NCI-H2227 (cell line): Measurements from ENCODE around the gene SUFU.
"Not testable (repeated sequence)": the region's sequence is repeated elsewhere in the genome, so short reads cannot be mapped to it uniquely, and the experiment has no call there.

Experiments used
- DNase-seq: peaks from one replicate; lab custom pipeline; 2025; ENCODE audit not compliant: unreplicated experiment; lab: John Stamatoyannopoulos, UW

SUFU gene

DNA sequence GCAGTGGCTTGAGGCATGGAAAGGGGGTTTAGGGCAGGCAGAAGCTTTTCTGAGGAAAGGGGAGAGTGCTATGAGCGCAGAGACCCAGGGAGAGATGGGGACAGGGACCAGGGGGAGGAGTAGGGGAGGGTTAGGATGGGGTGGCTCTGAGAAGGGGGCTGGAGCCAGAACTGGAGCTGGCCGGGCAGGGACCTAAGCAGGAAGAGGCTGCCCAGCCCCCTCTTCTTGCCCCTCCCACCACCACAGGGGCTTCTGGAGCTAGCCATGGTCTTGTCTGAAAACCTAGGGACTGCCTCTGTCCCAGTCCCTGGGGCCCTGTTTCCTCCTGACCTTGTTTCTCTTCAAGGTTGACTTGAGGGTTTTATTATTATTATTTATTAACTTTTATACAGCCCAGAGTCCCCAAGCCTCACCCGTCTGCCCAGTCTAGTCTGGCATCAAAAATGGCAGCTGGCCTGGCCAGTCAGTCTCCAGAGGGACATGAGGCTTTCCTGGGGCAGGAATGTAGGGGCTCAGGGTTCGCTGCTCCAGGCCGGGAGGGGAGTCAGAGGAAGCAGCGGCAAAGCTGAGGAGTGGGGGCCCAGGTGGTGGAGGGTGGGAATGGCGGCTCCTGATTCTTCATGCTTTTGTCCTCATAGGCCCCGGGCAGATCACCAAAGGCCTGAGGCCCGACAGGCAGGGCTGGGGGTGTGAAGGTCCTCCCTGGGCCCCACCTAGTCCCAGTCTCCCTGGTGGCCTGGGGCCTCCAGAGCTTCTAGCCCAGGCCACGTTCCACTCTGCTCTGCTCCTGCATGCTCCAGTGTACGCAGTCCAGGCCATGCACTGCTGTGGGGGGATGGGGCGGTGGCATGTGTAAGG, 146.3 kb downstream of the SUFU start:
- no peak for DNase-seq

DNA sequence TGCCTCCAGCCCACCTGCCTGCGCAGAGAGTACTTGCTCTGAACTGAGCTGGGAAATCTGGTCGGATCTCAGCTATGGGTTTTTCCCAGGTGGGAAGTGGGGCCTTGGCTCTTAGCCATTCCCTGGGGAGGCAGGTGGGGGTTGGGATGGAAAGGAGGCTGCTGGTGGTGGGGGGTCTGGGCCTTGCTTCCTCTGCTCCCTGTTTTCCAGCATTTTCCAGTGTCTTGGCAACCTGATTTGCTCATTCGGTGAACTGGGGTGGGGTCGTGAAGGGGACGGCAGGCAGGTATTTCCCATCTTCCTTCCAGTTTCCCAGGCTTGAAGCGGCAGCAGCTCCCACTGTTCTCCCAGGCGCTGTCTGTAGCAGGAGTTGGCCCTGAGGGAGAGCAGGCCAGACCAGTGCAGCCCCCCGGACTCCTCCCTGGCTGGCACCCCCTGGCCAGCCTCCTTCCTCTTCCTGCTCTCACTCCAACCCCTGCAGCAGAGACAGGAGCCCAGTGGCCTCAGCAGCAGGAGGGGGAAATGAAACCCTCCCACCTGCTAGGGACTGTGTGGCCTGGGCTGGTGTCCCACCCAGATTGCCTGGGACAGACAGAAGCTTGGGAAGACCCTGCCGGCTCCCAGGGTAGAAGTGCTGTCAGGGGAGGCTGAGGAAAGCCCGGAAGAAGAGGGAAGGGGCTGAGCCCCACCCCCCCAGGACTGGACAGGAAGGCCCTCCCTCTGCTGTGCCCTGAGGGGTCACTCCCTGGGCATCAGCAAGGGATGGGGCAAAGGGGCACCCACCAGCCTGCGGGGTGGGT, 147.1 kb downstream of the SUFU start:
- no peak for DNase-seq

DNA sequence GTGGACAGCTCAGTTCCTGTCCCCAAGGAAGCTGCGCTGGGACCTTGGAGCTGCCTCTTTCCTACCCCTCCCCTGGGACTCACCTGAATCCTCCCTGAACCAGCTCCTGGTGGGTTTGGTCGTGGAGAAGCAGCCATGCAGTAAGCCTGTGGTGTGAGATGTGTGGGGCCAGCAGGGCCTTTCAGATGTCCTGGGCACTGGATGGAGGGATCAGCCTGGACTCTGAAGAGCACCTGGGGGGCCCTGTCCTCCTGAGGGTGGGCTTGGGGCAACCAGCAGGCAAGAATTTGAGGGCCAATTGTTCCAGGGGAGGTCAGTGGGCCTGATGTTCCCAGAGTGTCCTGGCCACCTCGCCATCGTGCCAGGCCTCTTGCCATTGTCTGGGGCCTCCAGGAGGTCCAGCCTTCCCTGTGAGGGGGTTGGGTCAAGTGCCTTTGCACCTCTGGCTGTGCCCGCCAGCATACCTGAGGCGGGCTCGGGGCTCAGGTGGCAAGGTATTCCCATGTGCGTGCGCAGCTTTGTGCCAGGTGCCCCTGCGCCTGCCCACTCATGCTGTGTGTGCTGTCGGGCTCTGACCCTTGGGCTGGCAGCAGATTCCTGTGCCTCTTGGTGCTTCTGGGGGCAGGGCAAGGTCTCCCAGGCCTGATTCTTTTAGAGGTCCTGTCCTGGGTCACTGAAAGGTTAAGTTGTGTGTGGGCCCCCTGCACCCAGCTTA, 147.8 kb downstream of the SUFU start:
- DNase-seq, result no peak

DNA sequence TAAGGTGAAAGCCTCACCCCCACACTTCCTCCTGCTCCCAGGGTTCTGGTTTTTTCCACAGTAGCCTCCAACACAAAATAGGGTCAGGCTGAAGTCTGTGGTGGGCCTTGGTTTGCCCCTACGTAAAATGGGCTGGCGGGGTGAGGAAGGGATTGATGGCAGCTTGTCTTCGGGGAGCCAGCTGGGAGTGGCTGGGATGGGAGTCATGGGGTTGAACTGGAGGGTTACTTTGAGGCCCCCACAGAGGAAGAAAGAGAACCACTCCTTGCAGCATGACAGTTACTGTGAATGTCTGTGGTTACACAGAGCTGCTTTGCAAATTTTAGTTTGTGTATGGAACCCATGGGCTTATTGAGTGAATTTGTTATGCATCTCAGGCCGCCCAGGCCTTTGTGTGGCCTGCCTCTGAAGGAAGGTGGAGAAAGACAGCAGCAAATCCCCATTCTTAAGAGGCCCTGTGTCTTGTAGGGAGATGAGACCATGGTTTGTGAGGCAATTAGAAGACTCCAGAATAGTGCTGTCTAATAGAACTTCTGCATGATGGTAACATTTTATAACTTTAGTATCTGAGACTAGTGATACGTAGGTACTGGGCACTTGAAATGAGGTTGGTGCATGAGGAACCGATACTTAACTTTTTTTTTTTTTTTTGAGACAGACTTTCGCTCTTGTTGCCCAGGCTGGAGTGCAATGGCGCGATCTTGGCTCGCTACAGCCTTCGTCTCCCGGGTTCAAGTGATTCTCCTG, 148.6 kb downstream of the SUFU start:
- DNase-seq, result no peak

DNA sequence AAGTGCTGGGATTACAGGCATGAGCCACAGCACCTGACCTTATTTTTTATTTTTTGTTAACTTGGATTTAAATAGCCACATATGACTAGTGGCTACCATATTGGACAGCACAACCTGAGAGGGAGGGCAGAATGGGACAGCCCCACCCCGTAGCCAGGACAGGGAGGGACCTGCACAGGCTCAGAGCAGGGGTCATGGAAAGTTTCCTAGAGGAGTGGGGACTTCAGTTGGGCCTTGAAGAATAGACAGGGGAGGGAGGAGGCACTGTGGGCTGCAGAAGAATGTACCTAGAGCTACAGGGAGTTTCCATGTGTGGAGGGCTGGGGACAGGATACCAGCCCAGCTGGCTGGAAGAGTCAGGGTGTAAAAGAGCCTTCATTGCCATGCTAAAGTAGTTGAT, 149.3 kb downstream of the SUFU start:
- no peak for DNase-seq

DNA sequence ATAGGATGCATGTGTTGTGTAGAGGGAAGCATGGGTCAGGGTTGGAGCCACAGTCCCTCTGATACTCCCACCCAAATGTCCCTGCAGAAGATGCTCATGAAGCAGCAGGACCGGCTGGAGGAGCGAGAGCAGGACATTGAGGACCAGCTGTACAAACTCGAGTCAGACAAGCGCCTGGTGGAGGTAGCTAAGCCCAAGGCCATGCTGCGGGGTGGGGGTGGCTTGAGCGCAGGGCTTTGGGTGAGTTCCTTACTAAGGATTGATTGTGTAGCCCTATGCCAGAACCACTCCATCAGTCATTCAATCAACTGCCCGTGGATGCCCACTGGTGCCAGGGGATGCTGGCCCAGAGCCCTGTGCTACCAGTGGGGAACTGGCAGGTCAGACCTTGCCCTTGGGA, 150.8 kb downstream of the SUFU start:
- DNase-seq, result no peak

DNA sequence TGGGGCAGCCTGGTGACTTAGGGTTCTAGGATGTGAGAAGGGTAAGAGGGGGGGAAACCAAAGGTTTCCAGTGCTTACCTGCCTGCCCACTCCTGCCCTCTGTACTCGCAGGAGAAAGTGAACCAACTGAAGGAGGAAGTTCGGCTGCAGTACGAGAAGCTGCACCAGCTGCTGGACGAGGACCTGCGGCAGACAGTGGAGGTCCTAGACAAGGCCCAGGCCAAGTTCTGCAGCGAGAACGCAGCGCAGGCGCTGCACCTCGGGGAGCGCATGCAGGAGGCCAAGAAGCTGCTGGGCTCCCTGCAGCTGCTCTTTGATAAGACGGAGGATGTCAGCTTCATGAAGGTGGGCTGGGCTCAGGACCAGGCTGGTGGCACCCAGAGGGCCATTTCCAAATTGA, 151.2 kb downstream of the SUFU start:
- no peak for DNase-seq

DNA sequence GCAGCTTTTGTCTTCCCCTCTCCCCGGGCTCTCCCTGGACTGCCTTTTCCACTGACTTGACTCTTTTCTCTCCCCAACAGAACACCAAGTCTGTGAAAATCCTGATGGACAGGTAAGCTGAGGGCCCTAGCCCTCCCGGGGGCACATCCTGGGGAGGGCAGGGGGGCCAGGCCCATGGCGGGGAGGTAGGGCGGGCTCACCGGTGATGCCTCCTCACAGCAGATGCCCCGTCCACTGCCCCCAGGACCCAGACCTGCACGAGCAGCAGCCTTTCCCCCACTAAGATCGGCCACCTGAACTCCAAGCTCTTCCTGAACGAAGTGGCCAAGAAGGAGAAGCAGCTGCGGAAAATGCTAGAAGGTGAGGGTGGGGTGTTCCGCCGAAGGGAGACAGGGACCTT, 152.3 kb downstream of the SUFU start:
- DNase-seq, result no peak

DNA sequence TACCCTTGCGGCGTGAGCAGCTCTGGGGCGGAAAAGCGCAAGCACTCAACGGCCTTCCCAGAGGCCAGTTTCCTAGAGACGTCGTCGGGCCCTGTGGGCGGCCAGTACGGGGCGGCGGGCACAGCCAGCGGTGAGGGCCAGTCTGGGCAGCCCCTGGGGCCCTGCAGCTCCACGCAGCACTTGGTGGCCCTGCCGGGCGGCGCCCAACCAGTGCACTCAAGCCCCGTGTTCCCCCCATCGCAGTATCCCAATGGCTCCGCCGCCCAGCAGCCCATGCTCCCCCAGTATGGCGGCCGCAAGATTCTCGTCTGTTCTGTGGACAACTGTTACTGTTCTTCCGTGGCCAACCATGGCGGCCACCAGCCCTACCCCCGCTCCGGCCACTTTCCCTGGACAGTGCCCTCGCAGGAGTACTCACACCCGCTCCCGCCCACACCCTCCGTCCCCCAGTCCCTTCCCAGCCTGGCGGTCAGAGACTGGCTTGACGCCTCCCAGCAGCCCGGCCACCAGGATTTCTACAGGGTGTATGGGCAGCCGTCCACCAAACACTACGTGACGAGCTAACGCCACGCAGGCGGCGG, 153.1 kb downstream of the SUFU start:
- DNase-seq, result no peak

DNA sequence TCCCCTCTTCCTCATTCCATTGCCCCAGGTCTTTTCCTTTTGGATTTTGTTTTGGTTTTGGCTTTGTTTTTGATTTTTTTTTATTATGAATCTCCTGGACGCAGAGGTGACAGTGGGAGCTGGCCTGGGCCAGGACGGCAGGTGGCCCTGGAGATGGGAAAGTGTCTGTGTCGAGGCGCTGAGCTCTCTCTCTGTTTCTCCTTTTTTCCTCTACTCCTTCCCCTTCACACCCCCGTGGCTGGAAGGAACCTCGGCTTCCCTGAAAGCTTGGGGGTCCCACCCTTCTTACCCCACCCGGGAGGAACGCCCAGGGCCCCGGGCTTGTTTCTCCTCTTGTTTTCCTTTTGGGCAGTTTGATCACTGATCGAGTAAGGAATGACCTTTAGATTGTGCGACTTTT, 153.7 kb downstream of the SUFU start:
- no peak for DNase-seq

DNA sequence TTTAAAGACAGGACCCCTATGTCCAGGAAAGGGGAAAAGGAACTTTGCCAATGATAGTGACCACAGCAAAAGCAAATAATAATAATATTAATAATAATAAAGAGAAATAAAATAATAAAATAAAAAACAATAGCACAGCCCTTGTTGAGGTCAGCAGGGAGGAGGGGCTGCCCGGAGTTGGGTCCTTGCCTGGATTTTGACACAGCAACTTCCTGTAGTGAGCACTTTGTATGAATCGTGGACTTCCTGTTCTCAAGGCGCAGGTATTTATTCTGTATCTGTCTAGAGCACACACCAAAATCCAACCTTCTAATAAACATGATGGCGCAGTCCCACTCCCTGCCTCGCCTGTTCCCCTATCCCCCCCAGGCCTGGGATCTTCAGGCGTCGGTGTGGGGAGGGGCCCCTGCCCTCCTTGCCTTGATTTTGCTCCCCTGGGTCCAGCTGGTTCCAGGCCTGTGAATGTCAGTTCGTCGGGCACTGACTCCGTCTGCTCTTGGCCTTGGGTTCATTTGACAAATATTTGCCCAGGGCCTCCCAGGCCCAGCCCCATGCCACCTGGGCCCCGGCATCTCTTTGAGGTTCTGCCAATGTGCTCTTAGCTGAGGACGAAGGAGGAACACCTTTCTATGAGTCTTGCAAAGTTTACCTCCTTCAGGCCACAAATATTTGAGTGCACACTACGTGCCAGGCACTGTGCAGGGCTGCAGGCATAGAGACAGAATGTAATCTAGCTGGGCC, 154.4 kb downstream of the SUFU start:
- no peak for DNase-seq

DNA sequence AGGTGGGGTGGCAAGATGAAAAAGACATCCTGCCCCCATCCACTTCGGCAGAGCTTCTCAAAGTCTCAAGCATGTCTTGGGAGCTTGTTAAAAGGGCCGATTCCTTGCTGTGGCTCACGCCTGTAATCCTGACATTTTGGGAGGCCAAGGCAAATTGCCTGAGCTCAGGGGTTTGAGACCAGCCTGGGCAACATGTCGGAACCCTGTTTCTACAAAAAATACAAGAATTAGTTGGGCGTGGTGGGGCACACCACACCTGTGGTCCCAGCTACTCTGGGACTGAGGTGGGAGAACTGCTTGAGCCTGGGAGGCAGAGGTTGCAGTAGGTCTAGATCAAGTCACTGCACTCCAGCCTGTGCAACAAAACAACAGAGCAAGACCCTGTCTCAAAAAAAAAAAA, 155.0 kb downstream of the SUFU start:
- DNase-seq, result no peak

DNA sequence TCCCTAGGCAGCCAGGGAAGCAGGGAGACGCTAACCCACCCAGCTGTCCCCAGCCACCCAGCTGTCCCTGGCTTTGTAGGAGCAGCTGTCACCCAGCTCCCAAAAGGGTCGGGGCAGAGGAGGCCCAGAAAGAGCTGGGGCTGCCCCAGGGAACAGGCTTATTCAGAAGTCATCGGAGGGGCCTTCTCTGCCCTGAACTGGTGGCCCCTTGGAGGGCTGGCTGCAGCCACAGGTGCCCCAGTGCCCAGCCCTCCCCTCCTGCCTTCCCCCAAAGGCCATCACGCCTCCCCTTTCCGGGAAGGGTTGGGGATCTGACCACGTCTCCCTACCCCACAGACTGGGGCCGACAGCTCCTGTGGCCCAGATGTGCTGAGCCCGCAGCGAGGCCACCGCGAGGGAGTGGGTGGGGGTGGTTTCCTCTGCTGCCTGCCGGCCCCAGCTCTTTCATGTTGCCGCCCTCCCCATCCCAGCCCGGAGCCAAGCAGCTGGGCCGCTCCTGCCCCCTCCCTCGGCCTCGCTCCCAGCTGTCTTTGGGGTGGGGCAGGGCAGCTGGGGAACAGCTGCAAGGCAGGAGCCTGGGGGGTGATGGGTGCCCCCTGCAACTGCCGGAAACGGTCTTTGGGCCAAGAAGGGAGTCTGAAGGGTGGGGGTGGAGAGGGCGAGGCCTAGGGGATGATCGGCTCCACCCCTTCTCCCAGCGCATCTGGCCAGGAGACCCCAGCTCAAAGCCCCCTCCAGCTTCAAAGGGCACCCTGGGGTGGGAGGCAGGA, 157.3 kb downstream of the SUFU start:
- peak; percentile 45 for DNase-seq

DNA sequence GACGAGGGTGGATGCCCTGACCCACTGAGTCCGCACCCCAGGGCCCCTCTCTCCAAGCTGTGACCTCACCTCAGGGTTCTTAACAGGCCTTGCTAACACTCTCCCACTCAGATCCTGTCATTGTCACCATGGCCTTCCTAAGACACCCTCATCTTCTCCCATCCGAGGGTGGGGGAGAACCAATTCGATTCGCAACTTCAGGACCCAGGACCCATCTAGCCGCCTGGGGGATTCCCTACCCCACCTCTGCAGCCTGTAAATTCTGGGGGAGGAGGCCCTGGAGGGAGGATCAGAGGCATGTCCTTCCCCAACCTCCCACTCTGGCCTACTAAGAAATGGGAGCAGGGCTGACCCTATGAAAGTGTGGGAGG, 157.9 kb downstream of the SUFU start:
- no peak for DNase-seq

DNA sequence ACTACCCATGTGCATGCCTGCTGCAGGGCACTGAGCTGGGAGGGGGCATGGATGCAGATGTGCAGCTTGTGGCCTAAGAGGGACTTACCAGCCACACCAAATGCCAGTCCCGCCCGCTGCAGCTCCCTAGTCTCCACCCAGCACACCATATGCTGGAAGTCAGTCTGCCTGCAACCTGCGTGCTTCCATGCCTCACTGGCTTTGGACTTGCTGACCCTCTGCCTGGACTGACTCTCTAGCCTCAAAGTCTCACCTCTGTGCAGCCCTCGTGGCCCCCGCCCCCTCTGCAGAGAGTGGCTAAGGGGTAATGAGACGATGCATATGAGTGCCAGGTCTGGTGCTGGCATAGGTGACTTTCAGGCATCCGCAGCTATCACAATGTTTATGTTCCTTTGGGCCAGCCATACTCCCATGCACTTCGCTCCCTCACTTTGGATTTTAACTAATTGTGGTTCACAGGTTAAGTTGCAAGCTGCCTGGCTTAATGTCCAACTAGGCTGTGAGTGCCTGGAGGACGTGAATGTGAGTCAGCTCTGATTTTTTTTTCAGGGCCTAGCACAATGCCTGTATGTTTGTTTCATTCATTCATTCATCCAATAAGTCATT, 162.2 kb downstream of the SUFU start:
- DNase-seq, result no peak

DNA sequence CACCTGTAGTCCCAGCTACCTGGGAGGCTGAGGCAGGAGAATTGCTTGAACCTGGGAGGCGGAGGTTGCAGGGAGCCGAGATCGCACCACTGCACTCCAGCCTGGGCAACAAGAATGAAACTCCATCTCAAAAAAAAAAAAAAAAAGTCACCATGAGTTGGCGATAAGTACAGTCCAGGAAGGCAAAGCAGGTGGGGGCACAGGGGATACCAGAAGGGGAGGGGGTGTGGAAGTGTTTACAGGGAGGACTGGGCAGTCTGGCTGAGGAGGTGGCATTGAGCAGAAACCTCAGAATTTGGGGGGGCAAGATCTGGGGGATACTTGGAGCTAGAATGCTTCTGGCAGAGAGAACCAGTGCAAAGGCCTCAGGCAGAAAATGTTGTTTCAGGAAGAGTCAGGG, 163.6 kb downstream of the SUFU start:
- DNase-seq, result not testable (repeated sequence)

DNA sequence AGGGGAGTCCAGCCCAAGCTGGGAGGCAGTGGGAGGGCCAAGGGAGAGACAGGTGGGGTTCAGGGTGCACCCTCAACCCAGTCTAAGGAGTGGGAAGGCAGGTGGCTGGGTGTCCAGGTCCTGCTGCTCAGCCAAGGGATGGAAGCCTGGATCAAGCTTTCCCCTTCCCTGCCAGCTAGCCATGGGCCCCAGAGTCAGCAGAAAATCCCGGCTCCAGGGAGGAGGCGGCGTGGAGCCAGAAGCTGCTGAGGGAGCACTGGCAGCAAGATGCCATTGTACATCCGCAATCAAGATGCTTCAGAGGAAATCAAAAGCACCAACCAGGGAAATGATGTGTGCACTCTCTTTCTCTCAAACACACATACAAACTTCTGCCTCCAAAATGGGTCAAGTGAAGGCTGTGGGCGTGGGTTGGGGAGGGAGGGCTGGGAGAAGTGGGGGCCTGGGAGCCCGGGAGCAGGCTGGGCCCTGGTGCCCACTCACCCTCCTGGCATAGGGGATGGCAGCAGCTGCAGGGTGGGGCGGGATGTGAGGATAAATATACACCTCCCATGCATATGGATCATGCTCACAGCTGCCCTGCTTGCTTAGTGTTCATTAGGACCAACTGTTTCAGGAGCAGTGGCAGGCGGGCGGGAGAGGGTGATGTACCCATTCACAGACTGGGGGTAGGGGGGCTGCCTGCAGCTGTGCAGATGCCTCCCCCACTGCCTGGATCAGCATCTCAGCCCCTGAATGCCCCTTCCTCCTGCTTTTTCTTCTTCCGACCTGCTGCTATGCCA, 164.7 kb downstream of the SUFU start:
- DNase-seq, result no peak
